Vagina (tissue), 2 donors: ENCODE measurements around the gene ETS2.
A peak's percentile ranks its signal among the peaks of the same experiment; 100 is the strongest.

Experiments
- POLR2AphosphoS5 ChIP-seq, 2 donors: sonication (generic); formaldehyde crosslinking; IDR thresholded peaks; one replicate each; pipeline ENCODE4 v1.9.0; 2017; ENCODE audit warnings: antibody characterized with exemption in 2 of 2, mild to moderate bottlenecking in 2 of 2, low read depth in 1 of 2; ENCODE audit not compliant: insufficient read depth in 1 of 2
- TF ChIP-seq, protein P1 (sequence below), 3 experiments: fragments of 450-650 bp in 2 of 3; fragments of 200-600 bp in 1 of 3; sonication (generic) in 1 of 3; IDR thresholded peaks; one replicate each; pipeline ENCODE4 v1.5.1; 2017 to 2019; ENCODE audit warnings: antibody characterized with exemption in 3 of 3, mild to moderate bottlenecking in 2 of 3, moderate library complexity in 2 of 3

DNA sequence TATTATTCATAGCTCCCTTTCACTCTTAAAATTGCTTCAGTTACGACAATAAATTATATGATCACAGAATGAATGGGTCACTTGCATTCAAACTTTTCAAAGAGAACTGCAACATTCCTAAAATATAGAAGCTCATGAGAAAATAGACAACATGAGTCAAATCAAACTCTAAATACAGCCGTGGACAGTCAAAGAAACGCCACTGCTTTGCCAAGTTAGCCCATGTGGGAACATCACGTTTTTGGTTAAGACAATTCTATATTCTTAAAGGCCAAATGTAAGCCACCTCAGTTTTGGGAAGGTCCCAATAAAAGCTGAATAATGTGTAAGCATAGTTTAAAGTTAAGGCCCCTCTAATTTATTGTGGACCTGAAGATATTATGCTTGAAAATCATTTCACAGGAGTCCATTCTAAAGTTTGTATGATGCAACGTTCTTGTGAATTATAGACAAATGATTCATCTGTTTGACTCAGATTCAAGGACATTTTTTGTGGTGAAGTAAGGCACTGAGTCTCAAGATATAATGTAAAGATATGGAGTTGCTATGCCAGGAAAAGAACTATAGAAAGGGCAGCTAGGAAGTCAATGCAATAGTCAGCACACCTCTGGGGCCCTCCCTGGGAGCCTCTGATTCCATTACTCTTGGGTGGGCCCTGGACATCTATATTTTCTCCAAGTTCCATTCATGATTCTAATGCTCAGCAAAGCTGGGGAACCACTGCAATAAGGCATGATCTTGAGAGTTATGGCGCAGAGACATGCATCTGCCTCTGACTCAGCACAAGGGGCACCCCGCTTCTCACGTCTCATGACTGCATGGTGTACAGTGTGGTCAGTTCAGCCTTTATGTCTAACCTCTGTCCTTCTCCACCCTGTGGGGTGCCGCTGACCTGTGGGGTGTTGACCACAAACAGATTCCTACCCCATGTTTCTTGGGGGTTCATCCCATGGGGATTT lies 33.9 kb downstream of the ETS2 start:
- TF ChIP-seq, protein P1, sequence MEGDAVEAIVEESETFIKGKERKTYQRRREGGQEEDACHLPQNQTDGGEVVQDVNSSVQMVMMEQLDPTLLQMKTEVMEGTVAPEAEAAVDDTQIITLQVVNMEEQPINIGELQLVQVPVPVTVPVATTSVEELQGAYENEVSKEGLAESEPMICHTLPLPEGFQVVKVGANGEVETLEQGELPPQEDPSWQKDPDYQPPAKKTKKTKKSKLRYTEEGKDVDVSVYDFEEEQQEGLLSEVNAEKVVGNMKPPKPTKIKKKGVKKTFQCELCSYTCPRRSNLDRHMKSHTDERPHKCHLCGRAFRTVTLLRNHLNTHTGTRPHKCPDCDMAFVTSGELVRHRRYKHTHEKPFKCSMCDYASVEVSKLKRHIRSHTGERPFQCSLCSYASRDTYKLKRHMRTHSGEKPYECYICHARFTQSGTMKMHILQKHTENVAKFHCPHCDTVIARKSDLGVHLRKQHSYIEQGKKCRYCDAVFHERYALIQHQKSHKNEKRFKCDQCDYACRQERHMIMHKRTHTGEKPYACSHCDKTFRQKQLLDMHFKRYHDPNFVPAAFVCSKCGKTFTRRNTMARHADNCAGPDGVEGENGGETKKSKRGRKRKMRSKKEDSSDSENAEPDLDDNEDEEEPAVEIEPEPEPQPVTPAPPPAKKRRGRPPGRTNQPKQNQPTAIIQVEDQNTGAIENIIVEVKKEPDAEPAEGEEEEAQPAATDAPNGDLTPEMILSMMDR (IDR thresholded peaks at IDR 0.05): no peak
- TF ChIP-seq POLR2AphosphoS5 (IDR thresholded peaks at IDR 0.05; ENCODE audit: insufficient read depth in 1 of 2, low read depth in 1 of 2): peak in 1 of 2 donors; percentile 68
